HCT116 (cell line): Measurements from ENCODE around the gene PIWIL4. TPM values are rescaled to one million over a fixed set of nuclear protein-coding genes. Genes with fewer than 3 reads are reported as not detected.

ENCODE experiments used
- ATAC-seq: fragments of 200-7000 bp; cut with Tn5 transposase; 2 replicates; pipeline ENCODE4 v1.9.1; 2020; ENCODE audit warnings: mild to moderate bottlenecking, moderate library complexity
- BruUV-seq: library from RNA; stranded (reverse); fragments of 400-500 nt; replicated peaks from 2 replicates; lab custom pipeline; 2021; lab: Mats Ljungman, UMichigan
- CTCF ChIA-PET: fragments of 300-600 bp; sonication (Branson Sonifier 250); formaldehyde crosslinking; loops from one replicate; lab custom pipeline; 2021; ENCODE audit warnings: antibody characterized with exemption; lab: Charles Lee
- POLR2A ChIA-PET: fragments of 300-600, 350-600 bp; sonication (Branson Sonifier 250); formaldehyde crosslinking; loops from one replicate; lab custom pipeline; 2021; ENCODE audit warnings: antibody characterized with exemption; lab: Charles Lee
- RAD21 ChIA-PET, 2 experiments: fragments of 300-600 bp; sonication (Branson Sonifier 250); formaldehyde crosslinking; loops; one replicate each; lab custom pipeline; 2023; ENCODE audit warnings: low total read pairs in 2 of 2; ENCODE audit not compliant: uncharacterized antibody in 2 of 2, unreplicated experiment in 2 of 2, low non-redundant PET in 1 of 2; lab: Charles Lee
- DNase-seq: peaks from one replicate; pipeline ENCODE4 v3.0.0-alpha.2; 2010; ENCODE audit warnings: low read depth, low spot score
- H2AFZ ChIP-seq: fragments of 200-600 bp; shearing (Covaris generic), sonication (generic); 2 replicates; pipeline ENCODE4 v1.6.1; 2017; ENCODE audit warnings: low read depth, mixed run types, mixed read lengths, antibody characterized with exemption, low read length; ENCODE audit not compliant: poor library complexity, severe bottlenecking
- H3K27ac ChIP-seq: 2 replicates; pipeline ENCODE4 v1.5.1; 2012; ENCODE audit warnings: low read depth, low read length
- H3K27me3 ChIP-seq: fragments of 200-600 bp; sonication (generic); 2 replicates; pipeline ENCODE4 v1.6.1; 2016; ENCODE audit warnings: mixed run types, low read length, mixed read lengths; ENCODE audit not compliant: insufficient read depth
- H3K36me3 ChIP-seq, 2 experiments: fragments of 200-500 bp in 1 of 2; fragments of 200-600 bp in 1 of 2; sonication (Bioruptor generic) in 1 of 2; sonication (generic) in 1 of 2; 2 replicates each; pipeline versions ENCODE4 v1.5.1 to v1.6.1; 2014 to 2016; ENCODE audit warnings: low read length in 2 of 2, inconsistent platforms in 1 of 2, mixed read lengths in 1 of 2, mixed run types in 1 of 2; ENCODE audit not compliant: insufficient read depth in 2 of 2, control insufficient read depth in 1 of 2
- H3K4me1 ChIP-seq, 2 experiments: fragments of 200-600 bp in 1 of 2; sonication (generic) in 1 of 2; 2 replicates each; pipeline versions ENCODE4 v1.5.1 to v1.6.1; 2012 to 2017; ENCODE audit warnings: low read length in 2 of 2, inconsistent platforms in 1 of 2, mild to moderate bottlenecking in 1 of 2, mixed read lengths in 1 of 2, mixed run types in 1 of 2, moderate library complexity in 1 of 2; ENCODE audit not compliant: insufficient read depth in 2 of 2, control insufficient read depth in 1 of 2
- H3K4me2 ChIP-seq: fragments of 200-600 bp; sonication (generic); 2 replicates; pipeline ENCODE4 v1.6.1; 2017; ENCODE audit warnings: mixed run types, low read length, mixed read lengths
- H3K4me3 ChIP-seq, 2 experiments: fragments of 200-600 bp in 1 of 2; sonication (generic) in 1 of 2; replicated peaks in 1 of 2; 2 replicates each; pipeline ENCODE4 v1.5.1; 2011 to 2016; ENCODE audit warnings: low read length in 2 of 2, control low read depth in 1 of 2, low read depth in 1 of 2, mild to moderate bottlenecking in 1 of 2, mixed read lengths in 1 of 2, mixed run types in 1 of 2
- H3K79me2 ChIP-seq: fragments of 200-600 bp; sonication (generic); 2 replicates; pipeline ENCODE4 v1.6.1; 2017; ENCODE audit warnings: mild to moderate bottlenecking, mixed run types, low read length, moderate library complexity, mixed read lengths; ENCODE audit not compliant: insufficient read depth
- H3K9ac ChIP-seq: fragments of 200-600 bp; sonication (generic); 2 replicates; pipeline ENCODE4 v1.6.1; 2016; ENCODE audit warnings: low read length, mixed read lengths
- H3K9me2 ChIP-seq: fragments of 200-600 bp; sonication (generic), shearing (Covaris generic); 2 replicates; pipeline ENCODE4 v1.6.1; 2017; ENCODE audit warnings: mixed run types, mild to moderate bottlenecking, moderate library complexity; ENCODE audit not compliant: insufficient read depth
- H3K9me3 ChIP-seq, 2 experiments: fragments of 200-500 bp in 1 of 2; fragments of 200-600 bp in 1 of 2; sonication (Bioruptor generic) in 1 of 2; sonication (generic) in 1 of 2; 2 replicates each; pipeline ENCODE4 v1.6.1; 2014 to 2017; ENCODE audit warnings: low read length in 2 of 2, mixed read lengths in 2 of 2, inconsistent platforms in 1 of 2, low read depth in 1 of 2, mild to moderate bottlenecking in 1 of 2, mixed run types in 1 of 2, moderate library complexity in 1 of 2; ENCODE audit not compliant: control insufficient read depth in 1 of 2, insufficient read depth in 1 of 2
- H4K20me1 ChIP-seq: fragments of 200-600 bp; sonication (generic), shearing (Covaris generic); 2 replicates; pipeline ENCODE4 v1.6.1; 2017; ENCODE audit warnings: mixed run types, mild to moderate bottlenecking, moderate library complexity; ENCODE audit not compliant: insufficient read depth
- CEBPB ChIP-seq: IDR thresholded peaks from 2 replicates; pipeline ENCODE4 v1.6.1; 2012; ENCODE audit warnings: low read depth
- ELF1 ChIP-seq: IDR thresholded peaks from 2 replicates; pipeline ENCODE4 v1.6.1; 2012; ENCODE audit warnings: low read depth, borderline replicate concordance
- POLR2A ChIP-seq: IDR thresholded peaks from 2 replicates; pipeline ENCODE4 v1.7.0; 2011; ENCODE audit warnings: borderline replicate concordance; ENCODE audit not compliant: insufficient read depth, insufficient read length; ENCODE audit errors: extremely low read depth
- POLR2AphosphoS5 ChIP-seq: IDR thresholded peaks from 2 replicates; pipeline ENCODE4 v1.6.1; 2011; ENCODE audit warnings: mild to moderate bottlenecking, low read depth, low read length, moderate library complexity
- RAD21 ChIP-seq: IDR thresholded peaks from 2 replicates; pipeline ENCODE4 v1.6.1; 2012; ENCODE audit warnings: low read depth, mild to moderate bottlenecking
- SP1 ChIP-seq: IDR thresholded peaks from 2 replicates; pipeline ENCODE4 v1.6.1; 2012; ENCODE audit warnings: low read depth
- SRF ChIP-seq: IDR thresholded peaks from 2 replicates; pipeline ENCODE4 v1.6.1; 2012; ENCODE audit warnings: low read depth
- TCF7L2 ChIP-seq: IDR thresholded peaks from 2 replicates; pipeline ENCODE4 v1.7.0; 2011; ENCODE audit warnings: borderline replicate concordance, inconsistent platforms; ENCODE audit not compliant: insufficient read depth, insufficient read length; ENCODE audit errors: extremely low read depth
- ZBTB33 ChIP-seq: IDR thresholded peaks from 2 replicates; pipeline ENCODE4 v1.6.1; 2011; ENCODE audit warnings: mild to moderate bottlenecking, low read length, moderate library complexity; ENCODE audit not compliant: insufficient replicate concordance; ENCODE audit errors: extremely low read depth
- ZFX ChIP-seq: fragments of 450-650 bp; IDR thresholded peaks from 2 replicates; pipeline ENCODE4 v1.6.1; 2017
- intact Hi-C: fragments of 100-400 bp; cut with micrococcal nuclease; formaldehyde crosslinking; loops from 2 replicates; pipeline ENCODE4 v1.10.0; 2022
- total RNA-seq: library from RNA; stranded (reverse); gene quantifications from one replicate; pipeline ENCODE4 v1.2.1, GENCODE V29; 2021; ENCODE audit not compliant: unreplicated experiment

The PIWIL4 gene
- total RNA-seq, 1 experiment from 2014 or later = 0.34 TPM

GRCh38 chr11:94654201-94654600 lies 87.0 kb downstream of the PIWIL4 start:
- no peak overlapping the region for H3K4me2 ChIP-seq
- CTCF ChIA-PET = no interaction called here
- BruUV-seq = no TSS peak

More at GRCh38 chr11:94654201-94654600, 87.0 kb downstream of the PIWIL4 start:
- H4K20me1 ChIP-seq = no peaks in the 10 kb centered on the region
- ChIA-PET POLR2A (no interaction called here), RAD21 (no interaction called here)
- DNase-seq (no peak), ATAC-seq (no peak)
- H3K27me3 ChIP-seq = no peaks in the 10 kb centered on the region
- H2AFZ ChIP-seq = no peak overlapping the region
- no peaks in the 10 kb centered on the region for H3K79me2 ChIP-seq
- no peaks in the 10 kb centered on the region; a peak in 1 of 4 replicates for H3K36me3 ChIP-seq
- H3K27ac ChIP-seq = no peak overlapping the region
- no peaks in the 10 kb centered on the region for H3K9me3 ChIP-seq
- no peaks in the 10 kb centered on the region for H3K4me1 ChIP-seq
- H3K9me2 ChIP-seq = no peaks in the 10 kb centered on the region
- H3K9ac ChIP-seq = no peak overlapping the region
- intact Hi-C loops = no loop called here
- TF ChIP-seq RAD21 = no peak
- no peak for TF ChIP-seq ELF1
- no peak for TF ChIP-seq SP1
- TF ChIP-seq SRF = no peak
- TF ChIP-seq TCF7L2 = no peak
- no peak for TF ChIP-seq POLR2A
- TF ChIP-seq ZFX = no peak
- TF ChIP-seq ZBTB33 = no peak
- no peak for TF ChIP-seq POLR2AphosphoS5
- no peak for TF ChIP-seq CEBPB
- H3K4me3 ChIP-seq = no peak overlapping the region
